ENCODE results near the gene NHS.
"Not testable (repeated sequence)": the region's sequence is repeated elsewhere in the genome, so short reads cannot be mapped to it uniquely, and the experiment has no call there.

The NHS gene

DNA sequence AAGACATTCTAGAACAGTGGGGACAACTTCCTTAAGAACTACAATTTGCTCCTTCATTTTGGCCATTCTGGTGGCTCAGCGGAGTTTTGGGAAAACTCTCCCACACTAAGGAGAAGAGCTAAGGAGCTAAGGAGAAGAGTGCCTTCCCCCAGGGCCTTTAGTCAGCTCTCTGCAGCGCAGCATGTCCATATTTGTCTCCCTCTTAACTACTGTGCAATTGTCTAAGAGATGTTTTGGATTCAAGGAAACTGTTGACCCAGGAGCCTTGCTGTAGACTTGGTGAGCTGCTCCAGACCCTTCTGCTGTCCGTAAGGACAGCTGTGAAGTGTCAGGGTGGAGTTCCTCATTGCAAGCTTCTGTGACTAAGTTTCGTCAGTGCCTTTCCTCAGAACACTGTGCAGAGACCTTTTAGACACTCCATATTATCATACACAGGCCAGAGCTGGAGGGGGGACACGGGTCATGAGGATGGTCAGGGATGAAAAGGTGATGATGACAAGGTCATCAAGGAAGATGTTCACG lies 179.0 kb downstream of the NHS start:
- no peak for DNase-seq

GRCh38 chrX:17554914-17555313 lies 179.9 kb downstream of the NHS start:
- no peak for DNase-seq

DNA sequence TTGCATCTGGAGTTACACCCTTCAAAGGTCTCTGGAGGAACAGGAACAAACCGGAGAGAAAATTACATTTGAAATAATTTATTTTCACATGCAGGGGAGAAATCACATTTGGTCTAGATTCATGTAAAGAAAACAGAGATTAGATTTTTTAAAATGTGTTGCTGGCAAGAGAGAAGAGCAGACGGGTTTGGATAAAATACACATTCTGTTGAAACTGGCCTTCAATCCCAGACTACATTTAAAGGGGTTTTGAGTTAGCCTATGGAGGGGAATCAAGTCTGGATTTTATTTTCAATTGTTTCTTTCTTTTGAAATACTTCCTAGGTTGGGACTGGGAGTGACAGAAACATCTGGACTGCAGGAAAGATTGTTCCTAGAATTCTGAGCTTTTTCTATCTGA lies 180.8 kb downstream of the NHS start:
- DNase-seq = no peak

DNA sequence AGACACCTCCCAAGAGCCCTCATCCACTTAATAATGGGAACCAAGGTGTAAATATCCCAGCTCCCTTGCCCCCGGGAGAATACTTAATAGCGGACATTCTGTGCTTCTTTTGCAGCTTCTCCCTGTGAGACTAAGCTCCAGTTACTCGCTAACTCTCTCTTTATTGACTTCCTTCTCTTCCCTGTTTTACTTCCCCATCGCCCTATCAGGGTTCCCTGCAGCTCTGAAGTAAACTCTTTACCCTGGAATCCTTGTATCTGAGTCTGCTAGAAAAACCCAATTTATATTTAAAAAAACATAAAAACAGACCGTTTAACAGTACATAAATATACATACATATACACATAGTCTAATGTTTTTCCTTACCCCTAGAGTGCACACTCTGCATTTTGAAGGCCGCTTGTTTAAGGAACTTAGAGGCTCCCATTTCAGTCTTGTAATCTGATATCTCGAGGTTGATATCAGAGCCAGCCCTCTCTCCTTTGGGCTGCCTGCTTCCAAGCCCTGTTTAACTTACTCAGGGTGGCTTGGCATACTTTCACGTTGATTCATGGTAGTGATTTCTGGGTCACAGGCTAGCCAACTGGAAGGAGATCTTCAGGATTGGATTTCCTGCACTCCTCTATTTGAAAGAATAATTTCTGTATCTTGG lies 184.9 kb downstream of the NHS start:
- DNase-seq = no peak

DNA sequence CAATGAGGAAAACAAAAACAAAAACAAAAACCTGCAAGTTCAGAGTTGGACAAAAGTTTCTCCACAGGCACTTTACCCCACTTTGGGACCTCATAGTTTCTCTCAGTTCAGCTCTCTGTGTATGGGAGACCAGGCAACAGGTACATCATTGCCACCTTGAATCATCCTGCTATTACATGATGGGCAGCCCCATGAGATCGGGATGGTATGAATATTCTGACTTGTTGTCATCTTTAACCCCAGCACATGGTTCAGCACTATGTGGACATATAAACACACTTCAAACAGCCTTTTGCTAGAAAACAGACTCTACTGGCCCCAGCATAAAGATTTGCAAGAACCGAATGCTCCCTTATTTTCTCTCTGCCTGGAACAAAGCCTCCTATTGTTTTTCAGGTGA lies 185.4 kb downstream of the NHS start:
- DNase-seq = no peak

DNA sequence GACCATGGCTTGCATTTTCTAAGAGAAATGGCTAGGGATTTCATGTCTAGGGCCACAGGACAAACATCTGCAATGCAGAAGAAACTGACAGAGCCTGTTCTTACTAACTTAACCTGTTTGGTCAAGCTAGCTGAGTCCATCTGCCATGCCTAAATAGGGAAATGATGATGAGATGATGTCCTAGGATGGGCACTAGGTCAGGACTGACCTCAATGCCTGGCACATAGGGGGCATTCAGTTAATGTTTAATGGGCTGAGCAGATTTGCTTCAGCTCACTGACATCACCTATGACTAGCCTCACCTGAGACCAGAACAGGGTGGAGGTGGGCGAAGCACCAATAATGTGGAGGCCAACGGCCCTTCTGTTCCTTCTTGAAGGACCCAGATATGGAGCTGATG lies 188.1 kb downstream of the NHS start:
- no peak for DNase-seq

GRCh38 chrX:17563515-17563914 lies 188.5 kb downstream of the NHS start:
- DNase-seq = no peak

- DNase-seq = no peak
Measured at GRCh38 chrX:17564689-17565409, 189.8 kb downstream of the NHS start.

GRCh38 chrX:17566740-17567139 lies 191.7 kb downstream of the NHS start:
- no peak for DNase-seq

DNA sequence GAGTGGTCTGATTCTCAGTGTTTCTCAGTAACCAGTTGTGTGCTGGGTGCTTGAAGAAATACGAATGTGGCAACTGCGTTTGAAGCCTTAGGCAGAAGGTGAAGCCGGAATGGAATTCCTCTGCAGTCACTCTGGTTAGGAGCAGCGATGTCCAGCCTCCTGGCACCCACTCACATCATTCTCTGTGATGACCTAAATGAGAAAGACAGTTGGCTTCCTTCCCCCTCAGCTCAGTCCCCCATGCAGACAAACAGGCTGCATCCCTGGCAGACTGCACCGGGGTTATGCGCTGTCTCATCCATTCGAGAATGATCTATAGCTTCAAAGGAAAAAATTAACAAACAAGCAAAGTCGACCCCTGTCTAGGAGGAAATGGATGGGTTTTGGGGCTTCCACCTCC lies 192.2 kb downstream of the NHS start:
- DNase-seq = no peak

- DNase-seq = no peak
Measured at GRCh38 chrX:17567821-17568220, 192.8 kb downstream of the NHS start.

DNA sequence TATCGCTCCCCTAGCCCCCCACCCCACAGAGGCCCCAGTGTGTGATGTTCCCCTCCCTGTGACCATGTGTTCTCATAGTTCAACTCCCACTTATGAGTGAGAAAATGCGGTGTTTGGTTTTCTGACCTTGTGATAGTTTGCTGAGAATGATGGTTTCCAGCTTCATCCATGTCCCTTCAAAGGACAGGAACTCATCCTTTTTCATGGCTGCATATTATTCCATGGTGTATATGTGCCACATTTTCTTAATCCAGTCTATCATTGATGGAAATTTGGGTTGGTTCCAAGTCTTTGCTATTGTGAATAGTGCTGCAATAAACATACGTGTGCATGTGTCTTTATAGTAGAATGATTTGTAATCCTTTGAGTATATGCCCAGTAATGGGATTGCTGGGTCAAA lies 193.8 kb downstream of the NHS start:
- not testable (repeated sequence) for DNase-seq

GRCh38 chrX:17579026-17579425 lies 204.0 kb downstream of the NHS start:
- no peak for DNase-seq

DNA sequence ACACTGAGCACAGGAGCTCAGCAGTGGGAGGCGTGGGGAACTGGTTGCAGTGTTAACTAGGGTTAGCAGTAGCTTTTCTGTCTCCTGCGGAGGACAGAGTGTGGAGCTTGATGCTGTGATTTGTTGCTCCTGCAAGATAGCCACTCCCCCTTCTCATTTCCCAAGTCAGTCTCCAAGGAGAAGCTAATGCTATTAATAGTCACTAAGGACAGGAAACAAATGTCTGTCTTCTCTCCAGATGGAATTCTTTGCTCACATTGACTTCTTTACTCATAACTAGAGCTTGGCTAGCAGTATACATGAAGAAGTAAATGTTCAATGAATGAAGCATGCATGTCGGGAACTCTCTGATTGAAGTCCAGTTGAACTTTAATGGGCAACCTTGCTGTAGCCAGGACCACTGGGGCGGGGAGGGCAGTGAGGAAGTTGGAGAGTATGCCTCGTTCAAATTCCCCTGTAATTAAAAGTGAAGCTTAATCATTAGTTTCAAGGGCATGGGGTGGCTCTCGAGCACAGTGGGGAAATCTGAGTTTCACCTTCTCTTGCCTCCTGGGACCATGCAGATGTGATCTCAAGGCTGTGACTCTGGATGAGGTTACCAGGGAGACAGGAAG lies 205.6 kb downstream of the NHS start:
- DNase-seq = no peak

DNA sequence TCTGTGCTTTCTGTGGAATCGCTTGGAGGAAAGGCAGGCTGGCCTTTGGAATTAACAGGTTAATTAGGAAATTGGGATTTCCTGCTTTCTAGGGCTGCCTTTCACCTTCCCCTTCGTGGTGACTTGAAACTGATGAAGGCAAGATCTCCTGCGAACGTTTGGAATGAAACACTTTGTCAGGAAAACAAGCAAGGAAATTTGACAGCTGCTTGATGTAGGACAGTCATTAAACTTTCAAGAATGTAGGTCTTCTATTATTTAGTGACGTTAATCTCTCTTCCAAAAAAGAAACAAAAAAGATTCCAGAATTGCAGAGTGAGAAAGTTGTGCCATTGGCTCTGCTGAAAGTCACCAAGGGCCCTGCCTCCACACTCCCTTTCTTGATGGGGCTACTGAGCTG lies 206.6 kb downstream of the NHS start:
- no peak for DNase-seq

DNA sequence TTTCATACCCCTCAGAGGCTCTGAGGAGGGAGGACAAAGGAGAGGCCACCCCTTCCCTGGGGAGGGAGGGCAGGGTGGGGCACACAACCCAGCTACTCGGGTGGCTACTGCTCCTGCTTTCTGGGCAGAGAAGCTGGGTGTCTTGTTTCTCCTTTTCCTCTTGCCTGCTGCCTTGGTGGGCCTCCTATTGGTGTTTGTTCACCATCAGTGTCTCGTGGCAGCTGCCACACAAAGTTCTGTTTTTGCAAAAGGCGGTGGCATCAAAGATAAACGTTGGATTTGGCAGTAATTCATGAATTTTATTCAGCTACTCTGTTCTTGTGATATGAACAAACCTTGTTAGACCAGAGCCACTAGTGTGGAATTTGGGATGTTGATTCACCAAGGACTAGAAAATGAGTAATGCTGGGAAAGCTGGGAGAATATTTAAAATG lies 209.3 kb downstream of the NHS start:
- DNase-seq = no peak

DNA sequence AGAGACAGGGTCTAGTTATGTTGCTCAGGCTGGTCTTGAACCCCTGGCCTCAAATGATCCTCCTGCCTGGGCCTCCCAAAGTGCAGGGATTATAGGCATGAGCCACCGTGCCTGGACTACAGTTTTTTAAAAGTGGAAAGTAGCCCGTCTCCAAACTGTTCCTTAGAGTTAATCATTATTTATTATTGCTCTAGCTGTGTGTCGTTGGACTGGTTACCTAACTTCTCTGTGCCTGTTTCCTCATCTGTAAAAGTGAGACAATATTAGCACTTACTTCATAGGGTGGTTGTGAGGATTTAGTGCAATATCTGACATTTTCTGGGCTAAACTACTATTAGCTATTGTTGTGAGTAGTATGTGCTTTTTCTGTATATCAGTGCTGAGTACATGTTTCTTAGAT lies 210.0 kb downstream of the NHS start:
- no peak for DNase-seq

GRCh38 chrX:17587366-17587765 lies 212.4 kb downstream of the NHS start:
- no peak for DNase-seq

DNA sequence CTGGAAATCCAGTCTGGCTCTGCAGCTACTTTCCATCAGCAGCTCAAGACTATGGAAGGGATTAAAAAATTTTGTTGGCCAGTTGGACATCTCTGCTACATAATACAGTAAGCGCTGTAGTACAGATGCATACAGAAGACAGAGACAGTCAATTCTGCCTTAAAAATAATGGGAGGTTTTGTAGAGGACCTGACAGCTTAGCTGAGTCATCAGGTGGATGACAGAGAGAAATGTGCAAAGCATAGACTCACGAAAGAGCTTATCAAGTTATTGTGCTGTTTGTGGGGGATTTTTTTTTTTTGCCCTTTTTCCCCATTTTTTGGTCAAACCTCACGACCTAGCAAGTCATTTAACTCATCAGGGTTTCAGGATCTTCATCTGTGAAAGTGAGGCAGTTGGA lies 213.3 kb downstream of the NHS start:
- DNase-seq = no peak

DNA sequence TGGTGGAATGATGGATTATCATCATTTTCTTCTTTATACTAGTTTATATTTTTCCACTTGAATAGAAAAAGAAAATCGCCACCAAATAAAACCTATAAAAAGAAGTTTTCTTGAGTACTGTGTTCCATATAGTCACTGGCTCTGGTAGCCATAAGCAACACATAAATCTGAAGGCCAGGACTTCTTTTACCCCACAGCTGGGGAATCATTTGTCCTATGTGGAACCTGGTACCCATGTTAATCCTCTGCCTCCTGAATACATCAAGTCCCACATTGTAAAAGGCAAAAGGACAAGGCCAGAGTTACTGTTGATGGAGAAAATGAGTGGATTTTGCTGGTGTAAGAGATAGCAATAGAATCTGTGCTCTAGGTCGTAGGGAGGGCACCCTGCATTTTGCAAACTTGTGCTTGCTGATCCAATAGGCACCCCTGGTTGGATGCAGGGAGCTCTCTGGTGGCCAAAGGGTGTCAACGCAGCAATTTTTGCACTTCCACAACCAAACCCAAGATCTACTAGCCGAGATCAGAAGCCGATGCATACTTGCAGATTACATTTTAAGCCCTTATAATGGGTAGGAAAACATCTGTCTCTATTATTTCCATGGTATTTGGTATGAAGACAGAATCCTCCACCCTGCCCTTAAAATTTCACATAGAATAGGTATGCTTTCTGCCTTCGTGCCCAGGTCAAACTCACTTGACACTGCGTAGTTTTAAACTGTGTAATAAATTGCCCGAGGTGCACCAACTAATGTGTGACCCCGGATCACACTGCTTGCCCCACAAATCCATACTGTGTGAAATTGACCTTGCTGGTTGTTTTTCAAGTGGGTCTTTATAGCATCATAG lies 216.1 kb downstream of the NHS start:
- peak; percentile 57 for DNase-seq

DNA sequence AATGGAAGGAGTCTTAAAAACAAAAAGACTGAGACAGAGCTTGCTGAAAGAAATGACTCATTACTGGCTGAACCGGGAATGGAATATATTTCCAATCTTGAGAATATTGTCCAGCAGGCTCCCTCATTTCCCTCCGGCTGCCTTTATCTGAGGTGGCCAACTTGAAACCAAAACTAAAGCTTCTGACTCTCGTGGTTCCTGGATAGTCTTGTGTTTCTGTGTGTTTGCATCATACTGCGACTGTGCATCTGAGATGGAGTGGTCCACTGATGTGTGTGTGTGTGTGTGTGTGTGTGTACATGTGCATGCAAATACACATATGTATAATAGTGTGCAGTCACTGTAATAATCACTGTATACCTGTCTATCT lies 216.7 kb downstream of the NHS start:
- DNase-seq = no peak

GRCh38 chrX:17592117-17592516 lies 217.1 kb downstream of the NHS start:
- DNase-seq = no peak

GRCh38 chrX:17594693-17595092 lies 219.7 kb downstream of the NHS start:
- no peak for DNase-seq

Measured in NCI-H774 (cell line).